ENCODE data around the gene TMEM145.

The TMEM145 gene

GRCh38 chr19:42278452-42279154, 34.5 kb upstream of the TMEM145 start:
- no peak for DNase-seq (ENCODE audit: low read depth)

- no peak for DNase-seq (ENCODE audit: low read depth)
Observed at GRCh38 chr19:42279155-42279901, 33.8 kb upstream of the TMEM145 start.

GRCh38 chr19:42279902-42280814, 33.0 kb upstream of the TMEM145 start:
- peak; percentile 82 for DNase-seq (ENCODE audit: low read depth)

- DNase-seq (ENCODE audit: low read depth): no peak
Observed at GRCh38 chr19:42280815-42281145, 32.3 kb upstream of the TMEM145 start.

- no peak for DNase-seq (ENCODE audit: low read depth)
Observed at GRCh38 chr19:42281146-42281826, 31.8 kb upstream of the TMEM145 start.

- no peak for DNase-seq (ENCODE audit: low read depth)
Observed at GRCh38 chr19:42281827-42282762, 31.0 kb upstream of the TMEM145 start.

- DNase-seq (ENCODE audit: low read depth): no peak
Observed at GRCh38 chr19:42282819-42283187, 30.3 kb upstream of the TMEM145 start.

- DNase-seq (ENCODE audit: low read depth): peak; percentile 95
Observed at GRCh38 chr19:42283188-42284065, 29.7 kb upstream of the TMEM145 start.

- DNase-seq (ENCODE audit: low read depth): peak; percentile 57
Observed at GRCh38 chr19:42284066-42284501, 29.0 kb upstream of the TMEM145 start.

GRCh38 chr19:42284591-42285341, 28.3 kb upstream of the TMEM145 start:
- no peak for DNase-seq (ENCODE audit: low read depth)

GRCh38 chr19:42285541-42285941, 27.6 kb upstream of the TMEM145 start:
- DNase-seq (ENCODE audit: low read depth): no peak

GRCh38 chr19:42285988-42286348, 27.1 kb upstream of the TMEM145 start:
- no peak for DNase-seq (ENCODE audit: low read depth)

- DNase-seq (ENCODE audit: low read depth): no peak
Observed at GRCh38 chr19:42286349-42287016, 26.6 kb upstream of the TMEM145 start.

- no peak for DNase-seq (ENCODE audit: low read depth)
Observed at GRCh38 chr19:42287017-42287826, 25.9 kb upstream of the TMEM145 start.

GRCh38 chr19:42287827-42288107, 25.3 kb upstream of the TMEM145 start:
- no peak for DNase-seq (ENCODE audit: low read depth)

GRCh38 chr19:42288387-42288786, 24.7 kb upstream of the TMEM145 start:
- DNase-seq (ENCODE audit: low read depth): no peak

GRCh38 chr19:42288881-42289555, 24.1 kb upstream of the TMEM145 start:
- DNase-seq (ENCODE audit: low read depth): no peak

Measured in stimulated activated CD8-positive, alpha-beta memory T cell treated with anti-CD3 and anti-CD28 coated beads, Interleukin-4, amount 100 ng/mL, for 24 hours (primary cell).